ENCODE results near the gene CTNNA3.

GRCh38 chr10:67011981-67012380 is 684.0 kb downstream of the CTNNA3 start:
- TF ChIP-seq CTCF (IDR thresholded peaks at IDR 0.05; ENCODE audit: low read depth, low read length, poor library complexity, severe bottlenecking) (no peak), EZH2phosphoT487 (IDR thresholded peaks at IDR 0.05; ENCODE audit: borderline replicate concordance, low read length) (no peak)

Data from DOHH2 (cell line).